ENCODE measurements around the gene AGAP5. TPM values are rescaled to one million over a fixed set of nuclear protein-coding genes. Genes with fewer than 3 reads are reported as not detected.
A peak's percentile ranks its signal among the peaks of the same experiment; 100 is the strongest.

AGAP5 gene
- total and polyA plus RNA-seq, 7 donors: 1.4 to 3.6 (median 2.3) TPM

DNA sequence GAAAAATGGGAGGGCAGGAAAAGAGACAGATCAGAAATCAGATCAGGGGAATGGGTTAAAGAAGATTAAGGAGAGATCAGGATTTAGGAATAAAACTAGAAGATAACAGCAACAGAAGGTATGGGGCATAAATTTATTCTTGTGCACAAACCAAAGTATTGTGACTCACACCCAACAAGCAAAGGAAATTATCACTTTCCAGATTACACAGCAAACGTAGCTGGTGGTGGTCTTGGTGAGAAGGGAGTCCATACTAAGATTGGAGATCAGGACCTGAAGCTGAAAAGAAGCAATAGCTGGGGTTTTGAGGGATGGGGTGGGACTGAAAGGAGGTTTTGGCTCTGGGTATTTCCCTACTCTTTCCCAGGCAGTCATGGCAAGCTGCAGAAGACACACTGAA lies 53.1 kb downstream of the AGAP5 start:
- ATAC-seq: peak in 1 of 4 donors; percentile 2
- 21 to 40% (median 35%) methylated on average over 1 of the region's 1 CpG for WGBS, 3 donors
- Histone ChIP-seq H3K4me3 (no peak overlapping the region), H3K27me3 (ENCODE audit: insufficient read depth in 3 of 3, low read length in 2 of 3) (no peaks in the 10 kb centered on the region), H3K36me3 (ENCODE audit: insufficient read depth in 1 of 2, low read depth in 1 of 2) (peaks cover 0 to 11% of the 10 kb centered on the region in 2 donors), H3K4me1 (peaks cover 54% of the 10 kb centered on the region), H3K27ac (peak overlapping the region; percentile 98), H3K9me3 (no peaks in the 10 kb centered on the region)
- DNase-seq: no peak
- TF ChIP-seq CTCF (IDR thresholded peaks at IDR 0.05): no peak
- intact Hi-C loops (cut with DNase I): loop anchor here (1.0 to 5.0 kb wide), 4 partner anchors 67 to 116 kb away; no protein-coding TSS in a partner anchor

GRCh38 chr10:73644015-73644743 lies 53.7 kb downstream of the AGAP5 start:
- 9 to 18% (median 13%) methylated on average over 5 of the region's 5 CpGs for WGBS, 3 donors
- intact Hi-C loops (cut with DNase I): loop anchor here (1.0 to 5.0 kb wide), 4 partner anchors 67 to 115 kb away; no protein-coding TSS in a partner anchor
- H3K27ac ChIP-seq: peak overlapping the region; percentile 98
- no peaks in the 10 kb centered on the region for H3K9me3 ChIP-seq
- H3K4me3 ChIP-seq: no peak overlapping the region
- peak; percentile 43 to 53 (median 47) for ATAC-seq
- TF ChIP-seq CTCF (IDR thresholded peaks at IDR 0.05): peak; percentile 85
- DNase-seq: peak in 1 of 2 donors; percentile 63
- H3K4me1 ChIP-seq: peaks cover 50% of the 10 kb centered on the region
- no peaks in the 10 kb centered on the region for H3K27me3 ChIP-seq (ENCODE audit: insufficient read depth in 3 of 3, low read length in 2 of 3)
- peaks cover 0 to 6% of the 10 kb centered on the region in 2 donors for H3K36me3 ChIP-seq (ENCODE audit: insufficient read depth in 1 of 2, low read depth in 1 of 2)

DNA sequence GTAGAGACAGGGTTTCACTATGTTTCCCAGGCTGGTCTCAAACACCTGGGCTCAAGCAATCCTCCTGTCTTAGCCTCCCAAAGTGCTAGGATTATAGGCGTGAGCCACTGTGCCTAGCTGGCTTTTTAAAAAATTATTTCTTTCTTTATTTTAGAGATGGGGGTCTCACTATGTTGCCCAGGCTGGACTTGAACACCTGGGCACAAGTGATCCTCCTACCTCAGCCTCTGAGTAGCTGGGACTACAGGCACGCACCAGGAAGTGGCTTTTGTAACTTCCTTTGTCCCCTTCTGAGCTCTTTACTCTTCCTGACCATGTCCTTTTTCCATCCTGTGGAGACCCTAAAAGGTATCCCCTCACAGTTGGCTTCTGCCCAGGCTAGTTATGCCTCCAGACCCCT lies 54.5 kb downstream of the AGAP5 start:
- H3K27ac ChIP-seq: peak overlapping the region; percentile 98
- WGBS, 3 donors: 82 to 89% (median 89%) methylated on average over 2 of the region's 2 CpGs
- H3K27me3 ChIP-seq (ENCODE audit: insufficient read depth in 3 of 3, low read length in 2 of 3): no peaks in the 10 kb centered on the region
- DNase-seq (no peak), ATAC-seq (no peak)
- peaks cover 42% of the 10 kb centered on the region for H3K4me1 ChIP-seq
- intact Hi-C loops (cut with DNase I): loop anchor here (5.0 kb wide), 2 partner anchors 66 to 91 kb away; no protein-coding TSS in a partner anchor
- H3K4me3 ChIP-seq: no peak overlapping the region
- H3K9me3 ChIP-seq: no peaks in the 10 kb centered on the region
- TF ChIP-seq CTCF (IDR thresholded peaks at IDR 0.05): no peak
- H3K36me3 ChIP-seq (ENCODE audit: insufficient read depth in 1 of 2, low read depth in 1 of 2): peaks cover 0 to 5% of the 10 kb centered on the region in 2 donors

DNA sequence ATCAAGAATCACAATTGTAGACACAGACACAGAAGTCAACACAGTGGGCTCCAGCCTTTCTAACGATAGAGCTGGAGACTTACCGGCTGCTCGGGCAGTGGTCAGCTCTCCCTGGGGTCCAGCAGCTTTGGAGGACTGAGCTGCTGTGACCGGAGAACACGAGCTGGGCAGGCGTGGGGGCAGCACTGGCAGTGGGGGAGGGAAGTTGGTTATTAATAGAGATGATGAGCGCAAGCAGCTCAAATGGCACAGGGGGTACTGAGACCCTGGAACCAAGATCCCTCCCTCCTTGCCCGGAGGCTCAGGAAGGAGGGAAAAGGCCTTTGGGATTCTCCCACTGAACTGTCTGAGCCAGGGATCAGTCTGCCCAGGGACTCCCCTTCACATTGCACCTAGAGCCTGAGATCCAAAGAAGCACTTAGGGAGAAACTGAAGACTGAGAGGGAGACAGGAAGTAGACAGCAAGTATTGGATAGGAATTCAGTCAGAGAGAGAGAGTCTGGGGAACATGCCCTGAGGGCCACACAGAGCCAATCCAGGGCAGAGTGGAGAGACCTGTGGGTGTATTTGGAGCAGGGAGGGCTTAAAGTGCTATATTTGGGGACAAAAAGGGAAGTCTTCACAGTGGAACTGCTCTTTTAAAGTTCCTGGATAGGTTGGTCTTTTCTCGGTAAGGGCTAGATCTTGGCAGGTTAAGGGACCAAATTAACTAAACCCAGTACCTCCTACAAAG lies 56.4 kb downstream of the AGAP5 start, which contains the start of gene MYOZ1:
MYOZ1 (minus strand) TSS at position 147 of the 733 bp plus-strand sequence. CDS start 1,457 bp downstream, outside the sequence.
- Histone ChIP-seq H3K36me3 (ENCODE audit: insufficient read depth in 1 of 2, low read depth in 1 of 2) (peaks cover 0 to 19% of the 10 kb centered on the region in 2 donors), H3K27me3 (ENCODE audit: insufficient read depth in 3 of 3, low read length in 2 of 3) (no peaks in the 10 kb centered on the region), H3K4me3 (peak within 1 kb of the TSS; percentile 77), H3K4me1 (peaks cover 34% of the 10 kb centered on the region), H3K27ac (peak within 1 kb of the TSS; percentile 98), H3K9me3 (no peaks in the 10 kb centered on the region)
- no peak for TF ChIP-seq CTCF (IDR thresholded peaks at IDR 0.05)
- DNase-seq (peak; percentile 44 to 86), ATAC-seq (peak; percentile 73 to 84 (median 80))
- 21 to 30% (median 22%) methylated on average over 9 of the region's 9 CpGs for WGBS, 3 donors
- intact Hi-C loops (cut with DNase I): loop anchor here (5.0 kb wide), 2 partner anchors 64 to 89 kb away; no protein-coding TSS in a partner anchor

Measured in psoas muscle (tissue), 8 donors.